Astrocyte (in vitro differentiated cells and primary cell): ENCODE data around the gene ZMYND11.

Source experiments
- CTCF ChIP-seq: IDR thresholded peaks from 2 replicates; pipeline ENCODE4 v1.5.1; 2011; ENCODE audit warnings: low read depth, mild to moderate bottlenecking, inconsistent platforms, low read length, moderate library complexity; ENCODE audit not compliant: insufficient read depth
- EZH2 ChIP-seq: IDR thresholded peaks from 2 replicates; pipeline ENCODE4 v1.6.1; 2012; ENCODE audit warnings: mild to moderate bottlenecking, low read length, inconsistent platforms; ENCODE audit not compliant: insufficient read depth

GRCh38 chr10:173741-174140 is 38.5 kb downstream of the ZMYND11 start:
- TF ChIP-seq CTCF (no peak), EZH2 (no peak)
